Glutamatergic neuron (in vitro differentiated cells): ENCODE results near the gene SIM2. TPM values are rescaled to one million over a fixed set of nuclear protein-coding genes. Genes with fewer than 3 reads are reported as not detected.
A peak's percentile ranks its signal among the peaks of the same experiment; 100 is the strongest.

Experiments
- DNase-seq: peaks from one replicate; pipeline ENCODE4 v3.0.0; 2022
- H3K27ac Mint-ChIP-seq: one replicate; pipeline ENCODE4 v1.8.0; 2020; ENCODE audit warnings: mild to moderate bottlenecking, mixed read lengths, inconsistent platforms; ENCODE audit not compliant: unreplicated experiment
- H3K27me3 Mint-ChIP-seq: one replicate; pipeline ENCODE4 v1.8.0; 2020; ENCODE audit warnings: mild to moderate bottlenecking, moderate library complexity, mixed read lengths, inconsistent platforms; ENCODE audit not compliant: unreplicated experiment
- H3K36me3 Mint-ChIP-seq: one replicate; pipeline ENCODE4 v1.8.0; 2020; ENCODE audit warnings: mild to moderate bottlenecking, mixed read lengths, inconsistent platforms; ENCODE audit not compliant: unreplicated experiment
- H3K4me1 Mint-ChIP-seq: one replicate; pipeline ENCODE4 v1.8.0; 2020; ENCODE audit warnings: mild to moderate bottlenecking, low read depth, mixed read lengths, inconsistent platforms; ENCODE audit not compliant: unreplicated experiment
- H3K4me3 Mint-ChIP-seq: one replicate; pipeline ENCODE4 v1.8.0; 2020; ENCODE audit warnings: mild to moderate bottlenecking, mixed read lengths, inconsistent platforms; ENCODE audit not compliant: unreplicated experiment
- H3K9me3 Mint-ChIP-seq: one replicate; pipeline ENCODE4 v1.8.0; 2020; ENCODE audit warnings: mild to moderate bottlenecking, moderate library complexity, mixed read lengths, inconsistent platforms; ENCODE audit not compliant: unreplicated experiment
- total RNA-seq: library from RNA; stranded (reverse); fragmentation: NEBNext Ultra II Directional; extraction: Animal tissue kit (Norgen Biotek cat#: 25700); gene quantifications from one replicate; pipeline ENCODE4 v1.2.1, GENCODE V29; 2021; ENCODE audit not compliant: unreplicated experiment
- TF ChIP-seq, protein P1 (sequence below): fragments of 200-600 bp; sonication (generic); IDR thresholded peaks from one replicate; pipeline ENCODE4 v1.5.0; 2021; ENCODE audit not compliant: partially characterized antibody, unreplicated experiment

Gene SIM2
- total RNA-seq, 1 donor from 2014 or later: 4.8 TPM

DNA sequence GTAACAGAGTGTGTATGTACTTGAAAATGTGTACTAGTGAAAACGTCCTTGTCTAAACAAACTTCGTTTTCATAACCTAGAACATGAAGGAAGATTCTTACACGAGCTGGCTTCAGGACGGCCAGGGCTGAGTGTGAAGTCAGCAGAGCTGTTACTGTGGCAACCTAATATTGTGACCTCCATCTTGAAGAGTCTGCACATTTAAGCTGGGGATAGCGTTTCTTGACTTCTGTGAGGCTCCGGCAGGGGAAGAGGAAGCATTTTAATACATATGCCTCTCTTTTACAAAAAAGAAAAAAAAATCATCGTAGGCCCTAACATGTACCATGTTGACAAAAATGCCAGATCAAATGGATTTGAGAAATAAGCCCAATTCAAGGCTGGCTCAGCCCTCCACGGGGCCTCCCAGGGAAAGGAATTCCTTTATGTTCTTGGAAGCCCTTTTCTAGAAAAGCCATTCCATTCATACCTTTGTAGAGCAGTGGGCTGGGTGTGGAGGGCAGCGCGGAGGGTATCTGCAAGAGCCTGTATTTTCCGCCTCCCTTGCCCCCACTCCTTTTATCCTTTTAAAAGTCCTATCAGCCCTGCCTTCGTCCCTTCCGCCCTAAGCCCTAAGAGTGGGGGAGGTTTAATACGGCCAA lies 51.1 kb downstream of the SIM2 start:
- DNase-seq: no peak
- H3K27me3 Mint-ChIP-seq: peaks cover 9% of the 10 kb centered on the region
- peaks cover 12% of the 10 kb centered on the region for H3K4me1 Mint-ChIP-seq
- H3K9me3 Mint-ChIP-seq: peaks cover 10% of the 10 kb centered on the region
- TF ChIP-seq, protein P1, sequence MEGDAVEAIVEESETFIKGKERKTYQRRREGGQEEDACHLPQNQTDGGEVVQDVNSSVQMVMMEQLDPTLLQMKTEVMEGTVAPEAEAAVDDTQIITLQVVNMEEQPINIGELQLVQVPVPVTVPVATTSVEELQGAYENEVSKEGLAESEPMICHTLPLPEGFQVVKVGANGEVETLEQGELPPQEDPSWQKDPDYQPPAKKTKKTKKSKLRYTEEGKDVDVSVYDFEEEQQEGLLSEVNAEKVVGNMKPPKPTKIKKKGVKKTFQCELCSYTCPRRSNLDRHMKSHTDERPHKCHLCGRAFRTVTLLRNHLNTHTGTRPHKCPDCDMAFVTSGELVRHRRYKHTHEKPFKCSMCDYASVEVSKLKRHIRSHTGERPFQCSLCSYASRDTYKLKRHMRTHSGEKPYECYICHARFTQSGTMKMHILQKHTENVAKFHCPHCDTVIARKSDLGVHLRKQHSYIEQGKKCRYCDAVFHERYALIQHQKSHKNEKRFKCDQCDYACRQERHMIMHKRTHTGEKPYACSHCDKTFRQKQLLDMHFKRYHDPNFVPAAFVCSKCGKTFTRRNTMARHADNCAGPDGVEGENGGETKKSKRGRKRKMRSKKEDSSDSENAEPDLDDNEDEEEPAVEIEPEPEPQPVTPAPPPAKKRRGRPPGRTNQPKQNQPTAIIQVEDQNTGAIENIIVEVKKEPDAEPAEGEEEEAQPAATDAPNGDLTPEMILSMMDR: no peak
- H3K4me3 Mint-ChIP-seq: peak overlapping the region; percentile 16
- H3K36me3 Mint-ChIP-seq: no peaks in the 10 kb centered on the region
- H3K27ac Mint-ChIP-seq: peak overlapping the region; percentile 15

DNA sequence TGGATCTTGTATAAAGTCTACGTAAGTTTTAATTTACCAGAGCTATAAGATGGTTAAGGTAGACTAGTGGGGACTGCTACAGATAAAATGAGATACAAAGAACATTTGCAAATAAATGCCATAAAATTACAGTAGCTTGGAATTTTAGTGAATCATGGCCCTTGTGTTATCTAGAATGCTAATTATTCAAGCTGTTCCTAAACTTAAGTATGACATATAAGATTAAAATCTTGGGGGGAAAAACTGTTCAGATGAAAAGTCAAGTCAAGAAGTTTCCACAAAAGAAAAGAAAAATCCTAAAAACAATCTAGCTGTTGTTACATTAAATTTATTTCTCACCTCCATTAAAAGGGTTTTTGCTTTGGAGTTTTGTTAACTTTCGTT lies 51.7 kb downstream of the SIM2 start:
- TF ChIP-seq, protein P1: no peak
- Mint-ChIP-seq H3K4me3 (no peak overlapping the region), H3K4me1 (peaks cover 12% of the 10 kb centered on the region), H3K36me3 (no peaks in the 10 kb centered on the region), H3K27ac (no peak overlapping the region), H3K27me3 (peaks cover 8% of the 10 kb centered on the region), H3K9me3 (peaks cover 10% of the 10 kb centered on the region)
- DNase-seq: no peak

DNA sequence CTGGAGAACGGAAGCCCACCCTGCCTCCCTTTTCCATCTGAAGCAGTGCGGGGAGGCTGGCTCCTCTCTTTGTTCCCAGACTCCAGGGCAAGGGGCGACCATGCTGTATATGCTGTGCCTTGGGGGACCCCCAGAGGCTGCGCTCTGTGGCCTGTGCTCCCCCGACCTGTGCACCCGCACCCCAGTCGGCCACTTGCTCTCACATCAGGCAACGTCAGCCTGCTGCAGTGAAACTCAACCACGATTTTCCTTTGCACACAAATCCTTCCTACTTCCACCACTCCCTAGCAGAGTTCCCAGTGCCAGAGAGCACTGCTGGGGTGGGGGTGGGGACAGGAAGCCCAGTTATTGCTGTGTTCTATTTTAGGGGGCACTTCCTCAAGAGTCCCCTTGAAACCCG lies 52.5 kb downstream of the SIM2 start:
- TF ChIP-seq, protein P1: no peak
- no peak for DNase-seq
- Mint-ChIP-seq H3K27ac (no peak overlapping the region), H3K4me3 (no peak overlapping the region), H3K36me3 (no peaks in the 10 kb centered on the region), H3K27me3 (peaks cover 6% of the 10 kb centered on the region), H3K9me3 (peaks cover 9% of the 10 kb centered on the region), H3K4me1 (peaks cover 12% of the 10 kb centered on the region)

DNA sequence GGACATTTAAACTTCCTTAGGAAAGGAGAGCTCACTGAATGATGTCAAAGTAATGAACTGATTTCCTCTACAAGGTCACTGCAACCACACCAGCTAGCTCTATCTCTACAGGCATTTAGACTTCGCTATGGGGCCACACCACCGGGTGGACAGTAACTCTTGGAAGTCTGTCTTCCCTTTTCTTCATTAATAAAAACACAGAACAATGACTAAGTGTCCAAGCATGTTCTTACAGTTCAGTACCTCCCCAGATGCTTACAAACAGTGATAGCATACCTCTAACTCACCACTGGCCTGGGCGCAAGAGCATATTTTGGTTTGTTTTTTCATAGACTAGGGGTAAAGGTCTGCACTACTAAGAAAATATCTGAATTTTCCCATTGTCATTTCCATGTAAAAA lies 54.6 kb downstream of the SIM2 start:
- TF ChIP-seq, protein P1: no peak
- Mint-ChIP-seq H3K9me3 (peaks cover 1% of the 10 kb centered on the region), H3K4me3 (no peak overlapping the region), H3K27ac (no peak overlapping the region), H3K27me3 (no peaks in the 10 kb centered on the region), H3K4me1 (peaks cover 7% of the 10 kb centered on the region), H3K36me3 (no peaks in the 10 kb centered on the region)
- DNase-seq: no peak

DNA sequence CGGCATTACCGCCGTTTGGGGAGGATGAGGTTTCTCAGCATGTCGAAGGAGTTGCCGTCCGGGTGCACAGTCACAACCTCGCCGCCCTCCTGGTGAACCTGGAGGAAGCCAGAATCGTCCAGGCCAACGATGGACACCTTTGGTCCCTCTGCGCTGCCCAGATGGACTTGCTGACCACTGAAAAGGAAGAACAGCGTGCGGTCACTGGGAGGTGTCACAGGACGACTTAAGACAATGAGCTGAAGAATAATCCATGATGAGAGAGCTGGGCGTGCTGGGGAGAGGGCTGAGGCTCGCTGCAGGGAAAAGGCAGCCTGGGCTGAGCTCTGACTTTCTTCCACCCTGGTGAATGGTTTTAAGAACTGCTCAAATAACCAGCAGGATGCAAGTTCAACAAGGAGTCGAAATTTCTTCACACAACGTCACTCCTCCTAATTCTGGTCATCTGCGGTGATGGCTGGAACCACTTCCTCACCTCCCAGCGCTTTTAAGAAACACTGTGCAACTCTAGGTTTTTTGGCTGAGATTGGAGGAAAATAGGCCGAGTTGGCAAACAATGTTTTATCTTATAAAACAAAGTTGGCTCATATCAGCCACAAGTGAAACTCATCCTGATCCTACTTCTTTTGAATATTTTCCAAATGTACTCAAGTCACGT lies 55.5 kb downstream of the SIM2 start:
- no peaks in the 10 kb centered on the region for H3K27me3 Mint-ChIP-seq
- no peak overlapping the region for H3K4me3 Mint-ChIP-seq
- H3K4me1 Mint-ChIP-seq: peaks cover 7% of the 10 kb centered on the region
- no peak for DNase-seq
- TF ChIP-seq, protein P1: no peak
- no peaks in the 10 kb centered on the region for H3K9me3 Mint-ChIP-seq
- H3K27ac Mint-ChIP-seq: no peak overlapping the region
- no peaks in the 10 kb centered on the region for H3K36me3 Mint-ChIP-seq
